ENCODE measurements around the gene MITF.

Gene MITF

DNA sequence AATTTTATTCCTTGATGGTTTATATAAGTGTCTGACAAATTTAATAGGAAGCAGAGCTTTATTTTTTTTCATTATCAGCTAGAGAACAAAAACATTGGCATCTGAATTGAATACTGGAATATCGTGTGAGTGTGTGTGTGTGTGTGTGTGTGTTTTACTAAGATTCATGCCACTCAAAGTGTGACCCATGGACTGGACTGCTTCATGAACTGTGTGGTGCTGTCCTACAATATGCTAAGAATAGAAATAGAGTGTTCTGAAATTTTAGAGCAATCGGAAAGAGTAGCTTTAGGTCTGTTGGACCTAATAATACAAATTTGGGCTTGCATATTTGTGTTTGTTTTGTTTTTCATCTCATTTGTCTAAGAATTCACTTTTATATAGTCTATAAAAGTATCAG, 89.6 kb downstream of the MITF start:
- no peak for DNase-seq (ENCODE audit: insufficient read length, low spot score)
- no peak for FAIRE-seq

DNA sequence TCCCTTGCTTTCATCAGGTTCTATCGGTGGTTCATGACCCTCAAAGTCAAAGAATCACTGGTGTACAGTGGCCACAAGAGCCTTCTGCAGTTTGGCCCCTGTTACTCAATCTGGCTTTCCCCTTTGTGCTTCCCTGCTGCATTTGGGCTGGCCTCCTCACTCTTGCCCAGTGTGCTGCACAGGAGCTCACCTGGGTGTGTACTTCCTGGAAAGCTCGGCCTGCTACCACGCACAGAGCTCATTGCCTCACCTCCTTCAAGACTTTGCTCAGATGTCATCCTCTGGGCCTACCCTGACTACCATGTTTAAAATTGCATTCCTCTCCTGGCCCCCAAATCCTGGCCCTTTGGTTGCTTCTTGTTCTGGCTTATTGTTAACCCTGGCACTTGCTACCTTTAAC, 90.9 kb downstream of the MITF start:
- FAIRE-seq (no peak), DNase-seq (ENCODE audit: insufficient read length, low spot score) (no peak)

DNA sequence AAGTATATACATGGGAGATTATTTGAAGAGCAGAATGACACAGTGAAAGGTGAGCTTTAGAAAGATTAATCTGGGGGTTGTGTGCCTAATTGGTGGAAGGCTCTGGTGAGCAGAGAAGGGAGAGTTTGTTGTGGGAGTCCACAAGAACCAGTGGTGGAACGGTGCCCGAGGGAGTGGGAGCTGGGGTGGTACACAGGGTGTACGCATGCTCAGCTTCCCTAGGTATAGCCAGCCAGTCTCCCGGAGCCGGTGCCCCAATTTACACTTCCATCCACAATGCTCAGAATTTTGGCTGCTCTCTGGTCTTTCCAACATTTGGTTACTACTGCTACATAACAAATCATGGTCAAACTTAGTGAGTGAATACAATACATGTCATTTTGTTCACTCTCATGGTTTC, 92.5 kb downstream of the MITF start:
- no peak for FAIRE-seq
- DNase-seq (ENCODE audit: insufficient read length, low spot score) = no peak

DNA sequence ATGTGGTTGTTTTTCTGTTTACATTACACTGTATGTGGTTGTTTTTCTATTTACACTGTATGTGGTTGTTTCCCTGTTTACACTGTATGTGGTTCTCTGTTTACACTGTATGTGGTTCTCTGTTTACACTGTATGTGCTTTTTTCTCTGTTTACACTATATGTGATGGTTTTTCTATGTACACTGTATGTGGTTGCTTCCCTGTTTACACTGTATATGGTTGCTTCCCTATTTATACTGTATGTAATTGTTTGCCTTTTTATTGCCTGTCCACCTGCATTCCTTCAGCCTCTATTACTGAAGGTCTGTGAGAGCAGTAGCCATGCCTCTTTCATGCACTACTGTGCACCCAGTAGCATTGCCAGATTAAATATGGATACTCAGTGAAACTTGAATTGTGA, 94.3 kb downstream of the MITF start:
- DNase-seq (ENCODE audit: insufficient read length, low spot score) = no peak
- FAIRE-seq = peak; percentile 94

DNA sequence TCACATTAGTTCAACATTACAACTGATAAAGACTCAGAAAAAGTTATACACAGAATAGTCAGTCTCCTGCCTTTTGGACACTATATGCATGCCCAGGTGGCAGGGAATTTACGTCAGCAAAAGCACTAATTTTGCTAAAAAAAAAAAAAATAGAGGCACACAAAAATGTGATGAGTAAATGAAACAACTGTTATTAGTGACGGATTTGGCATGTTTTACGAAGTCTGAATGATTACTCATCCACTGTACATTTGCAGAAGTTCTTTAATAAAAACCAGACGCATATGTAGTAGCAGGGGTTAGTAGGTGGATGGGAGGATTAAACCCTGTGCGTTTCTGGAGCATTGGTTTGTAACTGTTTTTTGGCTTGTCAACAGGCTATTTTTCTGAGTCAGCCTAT, 99.0 kb downstream of the MITF start:
- FAIRE-seq (no peak), DNase-seq (ENCODE audit: insufficient read length, low spot score) (peak; percentile 43)

DNA sequence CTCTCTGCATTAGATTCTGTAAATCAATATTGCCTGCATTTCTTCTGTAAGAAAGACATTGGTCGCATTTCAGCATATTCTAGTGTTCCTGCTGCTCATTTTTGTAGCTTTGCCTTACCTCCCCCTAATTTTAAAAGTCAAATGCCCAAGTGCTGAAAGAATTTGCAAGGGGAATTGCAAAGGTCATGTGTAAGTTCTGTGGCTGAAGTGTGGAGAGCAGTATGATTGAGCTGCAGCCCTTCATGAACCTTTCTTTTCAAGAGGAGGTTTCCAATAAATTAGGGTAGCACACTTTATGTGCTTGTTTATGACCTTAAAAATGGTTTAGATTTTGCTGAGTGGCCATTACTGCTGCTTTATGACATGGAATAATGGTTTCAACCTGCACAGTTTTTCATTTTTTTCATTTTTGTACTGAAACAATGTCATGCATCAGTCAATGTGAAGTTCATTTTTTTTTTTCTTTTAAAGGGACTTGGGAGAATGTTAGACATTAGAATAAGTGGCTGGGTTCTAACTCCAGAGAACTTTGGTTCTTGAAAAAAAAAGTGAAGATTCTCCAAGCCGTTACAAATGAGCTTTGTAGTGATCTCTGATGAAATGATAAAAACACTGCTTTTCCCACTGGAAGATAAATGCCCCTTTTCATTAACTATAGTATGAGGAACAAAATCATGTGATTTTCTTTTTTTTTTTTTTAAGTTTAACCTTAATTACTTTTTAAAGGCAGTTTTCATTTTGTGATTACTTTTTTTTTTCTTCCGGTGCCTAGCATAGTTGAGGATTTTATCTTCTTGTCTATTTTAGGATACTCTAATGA, 99.6 kb downstream of the MITF start:
- no peak for DNase-seq (ENCODE audit: insufficient read length, low spot score)
- no peak for FAIRE-seq

DNA sequence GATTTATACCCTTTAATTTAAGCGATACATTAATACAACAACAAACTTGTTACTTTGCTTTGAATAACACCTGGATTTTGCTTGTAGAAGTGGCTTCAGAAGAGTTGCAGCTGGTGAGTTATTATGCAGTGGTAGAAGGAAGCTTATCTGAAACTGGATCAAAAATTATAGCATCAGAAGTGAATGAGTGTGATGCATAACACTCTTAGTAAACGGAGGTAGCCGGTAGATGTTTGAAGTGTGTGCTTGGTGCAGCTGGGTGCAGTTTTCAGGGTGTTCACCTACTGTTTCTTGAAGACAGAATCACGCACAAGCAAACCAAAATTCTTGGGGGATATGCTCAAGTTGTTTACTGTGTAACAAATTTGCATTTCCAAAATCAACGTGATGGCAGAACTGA, 103.1 kb downstream of the MITF start:
- DNase-seq (ENCODE audit: insufficient read length, low spot score) (no peak), FAIRE-seq (no peak)

DNA sequence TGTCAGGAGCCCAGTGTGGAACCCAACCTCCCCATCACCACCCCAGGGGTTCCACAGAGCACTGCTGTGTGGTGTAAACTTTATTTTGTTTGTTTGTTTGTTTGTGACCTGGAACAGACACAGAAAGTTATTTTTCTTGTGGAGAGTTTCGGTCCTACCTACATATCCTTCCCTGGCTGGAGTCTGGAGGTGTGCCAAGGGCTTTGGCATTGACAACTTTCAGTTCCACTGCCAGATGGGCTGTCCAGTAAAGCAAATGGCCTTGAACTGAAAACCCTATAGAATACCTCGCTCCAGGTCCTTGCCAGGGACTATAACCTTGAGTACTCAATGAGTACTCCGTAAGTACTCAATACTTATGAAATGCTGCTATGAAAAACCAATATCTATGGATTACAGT, 103.5 kb downstream of the MITF start:
- DNase-seq (ENCODE audit: insufficient read length, low spot score) (no peak), FAIRE-seq (no peak)

DNA sequence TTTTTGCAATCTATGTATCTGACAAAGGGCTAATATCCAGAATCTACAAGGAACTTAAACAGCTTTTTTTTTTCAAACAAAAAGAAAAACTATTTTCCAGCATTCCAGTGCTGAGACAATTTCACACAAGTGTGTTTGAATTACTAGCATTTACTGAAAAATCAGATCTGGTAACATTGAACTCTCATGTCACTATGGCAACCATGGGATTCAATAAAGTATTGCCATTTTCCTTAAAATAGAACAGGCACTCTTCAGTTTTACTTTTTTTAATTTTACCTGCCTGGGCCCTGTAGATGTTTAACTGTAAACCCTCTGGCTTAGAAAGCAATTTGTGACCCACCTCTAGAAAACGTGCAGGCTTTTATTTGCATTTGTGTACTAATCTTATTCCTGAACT, 105.4 kb downstream of the MITF start:
- no peak for FAIRE-seq
- DNase-seq (ENCODE audit: insufficient read length, low spot score) = no peak

DNA sequence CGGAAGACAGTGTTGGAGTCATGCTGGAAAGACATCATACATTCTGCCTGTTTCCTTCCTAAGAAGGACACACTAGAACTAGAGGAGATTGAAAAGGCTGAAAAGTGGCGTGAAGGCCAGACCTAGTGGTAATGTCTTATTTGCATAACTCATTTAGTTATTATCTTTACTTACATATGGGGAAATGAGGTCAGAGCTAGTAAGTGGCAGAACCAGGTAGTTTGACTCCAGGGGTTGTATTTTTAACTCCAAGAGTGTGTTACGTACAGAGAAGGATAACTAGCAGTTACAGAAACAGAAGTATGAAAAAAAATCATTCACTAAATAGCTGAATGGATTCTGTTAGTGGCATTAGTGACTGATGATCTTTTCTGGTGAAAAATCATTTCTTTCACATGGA, 108.0 kb downstream of the MITF start:
- FAIRE-seq = no peak

DNA sequence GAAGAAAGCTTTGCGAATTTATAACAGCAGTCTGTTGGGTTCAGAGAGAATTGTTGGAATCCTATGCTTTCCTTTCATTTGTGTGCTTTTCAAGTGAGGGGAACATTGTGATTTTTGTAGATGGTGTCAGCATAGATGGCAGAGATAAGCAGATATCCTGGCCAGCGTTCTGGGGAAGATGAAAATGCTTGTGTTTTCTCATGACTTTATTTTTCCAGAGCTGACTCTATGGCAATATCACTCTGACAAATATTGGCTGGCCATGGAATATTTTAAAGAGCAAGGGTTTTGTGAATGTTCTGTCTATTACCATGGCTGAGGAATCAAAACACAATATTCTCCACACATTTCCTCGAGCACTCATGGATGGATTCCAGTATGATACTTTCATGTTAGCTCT, 108.8 kb downstream of the MITF start:
- FAIRE-seq = no peak

More for the DNA sequence above, 108.0 kb downstream of the MITF start:
- no peak for DNase-seq (ENCODE audit: insufficient read length, low spot score)

DNA sequence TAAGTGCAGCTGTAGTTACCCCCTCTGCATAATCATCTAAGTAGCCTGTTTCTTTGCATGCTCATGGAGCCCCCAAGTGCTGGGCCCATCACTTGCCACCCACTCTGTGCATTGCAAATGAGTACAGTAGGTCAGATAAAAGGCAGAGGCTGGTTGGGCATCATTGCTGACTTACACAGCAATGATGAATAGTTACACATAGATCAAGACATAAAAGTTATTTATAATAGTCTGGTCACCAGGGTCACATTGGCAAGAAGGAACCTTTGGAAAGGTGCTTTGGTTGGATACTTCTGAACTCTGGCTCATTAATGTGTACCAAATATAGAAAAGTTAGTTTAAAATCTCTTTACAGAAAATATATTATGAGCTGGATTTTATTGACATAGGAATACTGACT, 111.6 kb downstream of the MITF start:
- FAIRE-seq = no peak
- DNase-seq (ENCODE audit: insufficient read length, low spot score) = no peak

More for the DNA sequence above, 108.8 kb downstream of the MITF start:
- no peak for DNase-seq (ENCODE audit: insufficient read length, low spot score)

DNA sequence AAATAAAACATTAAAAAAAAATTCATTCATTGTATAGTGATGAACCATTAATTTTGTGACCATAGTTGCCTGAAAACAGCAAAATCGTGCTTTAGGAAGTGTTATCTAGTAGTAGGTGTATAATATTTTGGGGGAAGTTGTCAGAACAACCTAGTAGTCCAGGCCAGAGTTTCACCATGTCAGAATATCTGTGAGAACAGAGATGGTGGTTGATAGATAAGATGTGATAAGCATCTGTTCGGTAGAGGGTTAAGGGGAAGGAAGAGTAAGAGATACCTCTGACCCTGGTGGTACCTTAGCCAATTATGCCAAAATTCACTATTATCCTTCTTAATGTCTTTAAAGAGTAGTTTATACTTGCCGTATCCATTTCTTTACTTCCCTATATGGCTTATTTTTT, 113.8 kb downstream of the MITF start:
- DNase-seq (ENCODE audit: insufficient read length, low spot score) = no peak
- FAIRE-seq = no peak

DNA sequence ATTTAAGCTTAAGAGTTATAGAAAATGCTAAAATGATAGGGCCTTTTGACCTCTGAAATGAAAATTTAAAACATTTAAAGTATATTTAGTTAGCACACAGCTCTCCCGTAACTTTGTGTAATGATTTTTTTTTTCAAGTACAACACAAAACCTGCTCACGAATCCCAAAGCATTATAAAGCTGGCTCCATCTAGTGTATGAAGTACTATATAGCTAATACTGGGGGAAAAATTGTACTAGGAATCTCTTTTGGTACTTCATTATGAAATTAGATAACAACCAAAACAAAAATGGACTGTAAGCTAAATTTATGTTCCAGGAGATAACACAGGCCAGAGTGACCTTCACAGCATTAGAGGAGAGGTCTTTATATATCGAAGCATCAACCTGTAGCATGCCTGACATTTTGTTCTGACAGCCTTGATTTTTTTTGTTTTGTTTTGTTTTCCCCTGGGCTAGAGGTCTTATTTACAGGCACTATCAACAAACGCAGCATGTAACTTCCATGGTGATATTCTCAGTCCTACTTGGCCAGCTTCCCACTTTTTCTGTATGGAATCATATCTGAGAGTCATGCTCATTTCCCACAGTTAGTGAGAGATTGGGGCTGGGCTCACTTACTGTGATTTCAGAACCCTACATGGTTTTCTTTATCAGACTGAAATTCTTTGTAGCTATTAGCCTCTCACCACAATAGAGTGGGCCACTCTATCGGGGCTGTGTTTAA, 116.3 kb downstream of the MITF start:
- DNase-seq (ENCODE audit: insufficient read length, low spot score) (peak; percentile 27), FAIRE-seq (no peak)

DNA sequence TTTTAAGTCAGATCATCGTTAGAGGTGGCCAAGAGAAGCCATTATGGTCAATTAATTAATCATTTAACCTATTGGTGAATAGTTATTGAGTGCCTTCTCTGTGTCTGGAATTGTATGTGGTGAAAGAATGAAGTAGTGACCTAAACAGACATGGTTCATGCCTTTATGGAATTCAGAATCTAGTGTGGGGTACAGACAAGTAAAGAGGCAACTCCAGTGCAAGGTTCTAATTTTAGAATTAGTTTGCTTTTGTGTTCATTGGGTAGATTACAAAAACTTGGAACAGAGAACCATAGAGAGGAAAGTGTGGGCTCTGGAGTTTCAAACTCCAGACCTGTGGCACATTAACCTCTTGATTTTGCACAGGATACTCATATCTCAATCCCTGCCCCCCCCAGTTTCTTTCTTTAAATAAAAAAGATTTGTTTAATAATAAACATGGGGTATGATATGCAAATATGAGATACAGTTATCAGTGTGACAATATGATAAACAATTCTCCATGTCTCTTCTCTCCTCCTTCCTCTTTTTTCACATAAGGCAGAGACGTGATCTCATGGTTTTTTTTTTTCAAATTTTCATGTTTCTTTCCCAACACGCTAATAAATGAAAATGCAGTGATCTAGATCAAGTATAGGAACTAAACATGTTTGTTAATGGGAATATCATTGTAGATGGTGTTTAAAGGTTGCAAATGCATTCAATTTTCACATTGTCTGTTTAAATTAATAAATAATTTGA, 117.9 kb downstream of the MITF start:
- DNase-seq (ENCODE audit: insufficient read length, low spot score) (no peak), FAIRE-seq (no peak)

DNA sequence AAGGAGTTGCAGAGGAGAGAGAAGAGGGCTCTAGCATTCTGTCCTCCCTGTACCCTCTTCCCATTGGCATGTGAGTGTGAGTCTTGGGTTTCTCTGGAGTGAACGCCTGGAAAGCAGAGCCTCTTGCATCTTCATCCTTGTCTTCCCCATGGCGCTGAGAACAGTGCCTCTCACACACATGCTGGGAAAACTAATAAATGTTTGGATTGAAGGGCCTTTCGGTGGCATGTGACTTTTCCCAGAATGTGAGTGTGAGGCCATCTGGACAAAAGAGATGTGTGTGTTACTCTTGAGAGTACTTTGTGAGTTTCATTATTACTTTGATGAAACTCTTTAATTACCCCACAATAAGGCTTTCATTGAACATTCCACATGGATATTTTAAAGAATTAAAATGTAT, 122.3 kb downstream of the MITF start:
- no peak for DNase-seq (ENCODE audit: insufficient read length, low spot score)
- FAIRE-seq = no peak

DNA sequence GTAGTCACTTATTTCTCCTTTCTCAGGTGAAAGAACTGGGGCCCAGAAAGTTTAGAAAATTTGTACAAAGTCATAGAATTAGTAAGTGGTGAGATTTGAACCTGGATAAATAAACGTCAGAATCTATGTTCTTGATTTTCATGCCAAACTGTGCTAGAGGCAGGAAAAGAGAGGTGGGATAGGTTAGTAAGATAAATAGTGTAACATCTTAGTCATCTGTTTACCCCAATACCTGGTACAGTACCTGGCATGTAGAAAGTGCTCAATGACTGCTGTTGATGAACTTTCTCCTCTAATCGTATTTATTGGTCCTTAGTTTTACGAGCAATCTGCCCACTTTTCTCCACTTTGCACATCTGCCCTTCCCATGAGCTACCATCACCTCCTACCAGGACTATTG, 124.9 kb downstream of the MITF start:
- FAIRE-seq (no peak), DNase-seq (ENCODE audit: insufficient read length, low spot score) (no peak)

DNA sequence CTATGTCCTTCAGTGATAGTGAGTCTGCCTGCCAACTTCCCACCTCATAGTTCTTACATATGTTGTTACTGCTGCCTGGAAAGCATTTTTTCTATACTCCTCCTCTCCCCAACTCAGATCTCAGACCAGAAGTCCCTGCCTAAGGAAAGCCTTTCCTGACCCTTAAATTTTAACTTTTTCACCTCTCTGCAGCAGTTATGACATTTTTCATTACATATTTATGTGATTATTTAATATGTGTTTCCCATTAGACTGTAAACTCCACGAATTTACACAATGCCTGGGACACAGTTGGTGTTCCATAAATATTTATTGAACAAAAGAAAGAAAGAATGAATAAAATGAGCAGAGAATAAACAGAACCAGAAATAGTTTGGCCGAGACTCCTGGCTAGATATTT, 125.5 kb downstream of the MITF start:
- DNase-seq (ENCODE audit: insufficient read length, low spot score) (no peak), FAIRE-seq (no peak)

DNA sequence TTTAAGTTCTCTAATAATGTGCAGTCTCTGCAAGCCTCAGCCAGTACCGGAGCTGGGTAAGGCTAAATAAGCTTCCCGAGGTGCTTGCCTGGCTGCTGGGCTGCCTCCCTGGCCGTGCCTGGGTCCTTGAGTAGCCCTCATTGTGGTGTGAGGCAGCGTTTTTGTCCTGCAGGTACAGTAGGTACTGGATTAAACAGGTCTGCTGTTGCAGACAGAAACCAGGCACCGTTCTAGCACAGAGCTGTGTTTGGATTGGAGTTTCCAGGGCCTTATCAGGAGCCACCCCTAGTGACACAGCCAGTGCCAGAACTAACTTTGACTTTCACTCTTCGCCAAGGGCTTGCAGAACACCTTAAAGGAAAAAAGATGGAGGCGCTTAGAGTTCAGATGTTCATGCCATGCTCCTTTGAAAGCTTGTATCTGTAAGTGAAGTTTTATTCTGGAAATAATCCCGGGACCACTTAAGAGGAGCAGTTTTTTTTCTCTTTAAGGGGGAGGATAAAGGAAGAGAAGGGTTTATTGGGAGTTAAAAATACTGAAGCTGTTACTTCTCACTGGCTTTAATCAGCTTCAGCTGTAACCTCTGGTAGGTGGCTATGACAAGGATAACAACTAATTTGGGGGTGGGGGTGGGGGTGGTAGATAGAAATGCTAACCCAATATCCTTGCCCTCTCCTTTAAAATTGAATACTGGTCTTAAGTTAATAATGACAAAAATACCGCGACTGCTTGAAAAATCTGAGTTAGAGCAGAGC, 126.8 kb downstream of the MITF start:
- no peak for DNase-seq (ENCODE audit: insufficient read length, low spot score)
- FAIRE-seq = peak; percentile 54

DNA sequence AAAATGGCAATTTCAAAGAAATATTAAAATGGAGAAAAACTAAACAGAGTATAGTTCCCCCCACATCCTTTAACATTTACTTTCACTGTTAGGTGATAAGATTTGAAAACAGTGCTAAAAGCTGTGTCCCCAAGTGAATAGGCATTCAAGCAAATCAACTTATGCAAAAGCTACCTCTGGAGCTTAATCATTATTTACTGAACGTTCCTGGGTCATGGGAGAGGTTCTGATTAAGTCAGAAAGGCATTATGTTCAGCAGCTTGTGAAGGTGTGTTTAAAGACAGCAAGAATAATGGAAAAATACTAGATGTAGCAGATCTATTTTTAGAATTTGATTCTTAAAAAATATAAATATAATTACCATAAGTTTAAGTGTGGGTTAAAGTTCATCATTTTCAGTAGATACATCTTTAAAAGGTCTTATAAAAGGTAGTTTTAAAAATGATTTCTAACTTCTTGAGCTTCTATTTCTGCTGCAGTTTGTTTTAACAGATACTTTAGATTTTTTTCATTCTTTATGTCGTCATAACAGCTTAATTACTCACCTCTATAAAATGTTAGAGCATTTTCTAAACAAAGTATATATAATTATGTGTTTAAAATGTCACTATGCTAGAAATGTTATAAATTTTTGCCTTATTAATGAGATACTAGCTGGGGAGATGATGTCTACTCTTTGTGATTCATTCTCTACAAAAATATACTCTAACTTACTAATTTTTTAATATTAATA, 127.9 kb downstream of the MITF start:
- FAIRE-seq = no peak
- DNase-seq (ENCODE audit: insufficient read length, low spot score) = no peak

Measured in HTR-8/SVneo (cell line).